K562 (cell line): Measurements from ENCODE around the gene SLC35B1. TPM values are rescaled to one million over a fixed set of nuclear protein-coding genes. Genes with fewer than 3 reads are reported as not detected.

Experiments used
- ATAC-seq: fragments of 200-7000 bp; cut with Tn5 transposase; 3 replicates; pipeline ENCODE4 v1.9.1; 2020; ENCODE audit warnings: moderate library complexity
- BruUV-seq: library from RNA; stranded (reverse); fragments of 400-500 nt; replicated peaks from 2 replicates; lab custom pipeline; 2021; lab: Mats Ljungman, UMichigan
- CTCF ChIA-PET: fragments of 300-600 bp; formaldehyde crosslinking; extraction: SDS; loops from one replicate; lab custom pipeline; 2021; ENCODE audit warnings: low intra/inter-chr PET ratio; lab: Yijun Ruan, JAX
- POLR2A ChIA-PET: fragments of 300-600, 350-650 bp; sonication (Branson Sonifier 250); formaldehyde crosslinking; extraction: SDS; loops from one replicate; lab custom pipeline; 2021; ENCODE audit warnings: antibody characterized with exemption, inconsistent platforms; lab: Yijun Ruan, JAX
- DNase-seq, 4 experiments: peaks; one replicate each; pipeline versions ENCODE4 v3.0.0 to v3.0.0-alpha.2; 2011 to 2018; ENCODE audit warnings: low spot score in 3 of 4, mixed read lengths in 3 of 4; ENCODE audit errors: extremely low read depth in 1 of 4
- FAIRE-seq: peaks from 2 replicates; lab custom pipeline; 2011; peaks lifted over from hg19 to GRCh38; lab: Jason Lieb, UNC
- H2AFZ ChIP-seq: 2 replicates; pipeline ENCODE4 v1.6.0; 2011; ENCODE audit warnings: low read depth, low read length, control low read depth, inconsistent platforms
- H3K27ac ChIP-seq: fragments of 200-600 bp; 3 replicates; pipeline ENCODE4 v1.8.0; 2011; ENCODE audit warnings: low read depth, mild to moderate bottlenecking, control low read depth, inconsistent platforms, low read length, moderate library complexity, mixed read lengths; ENCODE audit errors: extremely low read depth
- H3K27me3 ChIP-seq, 2 experiments: fragments of 300-600 bp in 1 of 2; 2 replicates in 1 of 2; 3 replicates in 1 of 2; pipeline versions ENCODE4 v1.6.0 to v1.8.0; 2011; ENCODE audit warnings: inconsistent platforms in 2 of 2, low read length in 2 of 2, mild to moderate bottlenecking in 1 of 2, mixed read lengths in 1 of 2, moderate library complexity in 1 of 2; ENCODE audit not compliant: control insufficient read depth in 2 of 2, insufficient read depth in 2 of 2
- H3K36me3 ChIP-seq: fragments of 300-600 bp; 3 replicates; pipeline ENCODE4 v1.8.0; 2011; ENCODE audit warnings: mild to moderate bottlenecking, low read length, inconsistent platforms; ENCODE audit not compliant: control insufficient read depth, insufficient read depth
- H3K4me1 ChIP-seq, 2 experiments: fragments of 200-600 bp in 1 of 2; replicated peaks in 1 of 2; 2 replicates in 1 of 2; 3 replicates in 1 of 2; pipeline versions ENCODE4 v1.5.1 to v1.8.0; 2011; ENCODE audit warnings: inconsistent platforms in 2 of 2, low read length in 2 of 2, mild to moderate bottlenecking in 1 of 2, mixed read lengths in 1 of 2, moderate library complexity in 1 of 2; ENCODE audit not compliant: control insufficient read depth in 2 of 2, insufficient read depth in 2 of 2
- H3K4me2 ChIP-seq: 2 replicates; pipeline ENCODE4 v1.6.1; 2011; ENCODE audit warnings: low read length, control low read depth, inconsistent platforms, mixed read lengths; ENCODE audit not compliant: insufficient read depth
- H3K4me3 ChIP-seq: fragments of 200-600 bp; sonication (generic), shearing (Covaris generic); 2 replicates; pipeline ENCODE4 v1.5.1; 2016; ENCODE audit warnings: control low read depth, inconsistent platforms
- H3K79me2 ChIP-seq: fragments of 200-600 bp; 3 replicates; pipeline ENCODE4 v1.8.0; 2011; ENCODE audit warnings: low read length, inconsistent platforms; ENCODE audit not compliant: control insufficient read depth, insufficient read depth
- H3K9ac ChIP-seq, 2 experiments: 2 replicates each; pipeline versions ENCODE4 v1.6.0 to v1.6.1; 2011; ENCODE audit warnings: low read depth in 2 of 2, low read length in 2 of 2, control low read depth in 1 of 2, inconsistent platforms in 1 of 2, mild to moderate bottlenecking in 1 of 2, mixed read lengths in 1 of 2; ENCODE audit not compliant: insufficient read depth in 1 of 2
- H3K9me1 ChIP-seq: one replicate; pipeline ENCODE4 v1.6.0; 2011; ENCODE audit warnings: inconsistent platforms, mild to moderate bottlenecking, low read length, moderate library complexity; ENCODE audit not compliant: control insufficient read depth, insufficient read depth
- H3K9me3 ChIP-seq: replicated peaks from 2 replicates; pipeline ENCODE4 v1.5.1; 2011; ENCODE audit warnings: low read depth, low read length, inconsistent platforms; ENCODE audit not compliant: control insufficient read depth, insufficient read depth
- H4K20me1 ChIP-seq: replicated peaks from 2 replicates; pipeline ENCODE4 v1.6.1; 2011; ENCODE audit warnings: low read length, inconsistent platforms, mixed read lengths; ENCODE audit not compliant: control insufficient read depth, insufficient read depth
- ELK3 ChIP-seq: fragments of 450-650 bp; formaldehyde crosslinking; IDR thresholded peaks from 2 replicates; pipeline ENCODE4 v1.4.0; 2020; ENCODE audit warnings: mild to moderate bottlenecking
- ESRRA ChIP-seq: fragments of 450-650 bp; IDR thresholded peaks from 2 replicates; pipeline ENCODE4 v1.6.1; 2014; ENCODE audit warnings: low read depth, mild to moderate bottlenecking, moderate library complexity, borderline replicate concordance
- GTF2A2 ChIP-seq: IDR thresholded peaks from 2 replicates; pipeline ENCODE4 v1.6.1; 2016; ENCODE audit warnings: mild to moderate bottlenecking, missing genetic modification characterization, missing compliant biosample characterization
- GTF2F1 ChIP-seq: IDR thresholded peaks from 2 replicates; pipeline ENCODE4 v1.6.1; 2011; ENCODE audit warnings: low read depth, low read length, improper control_type of control experiment
- MCM5 ChIP-seq: fragments of 450-650 bp; IDR thresholded peaks from 2 replicates; pipeline ENCODE4 v1.6.1; 2016; ENCODE audit warnings: low read depth
- MTA1 ChIP-seq: fragments of 450-650 bp; IDR thresholded peaks from 2 replicates; pipeline ENCODE4 v1.6.1; 2017; ENCODE audit warnings: borderline replicate concordance
- NR2C1 ChIP-seq, 2 experiments: fragments of 450-650 bp; IDR thresholded peaks; 2 replicates each; pipeline ENCODE4 v1.6.1; 2017; ENCODE audit warnings: mild to moderate bottlenecking in 2 of 2, antibody characterized with exemption in 1 of 2, inconsistent platforms in 1 of 2, missing compliant biosample characterization in 1 of 2, missing genetic modification characterization in 1 of 2
- RAD51 ChIP-seq: fragments of 450-650 bp; IDR thresholded peaks from 2 replicates; pipeline ENCODE4 v1.7.1; 2016; ENCODE audit warnings: low read depth, mild to moderate bottlenecking, borderline replicate concordance
- SAFB2 ChIP-seq: fragments of 200-400 bp; formaldehyde crosslinking; IDR thresholded peaks from 2 replicates; pipeline ENCODE4 v1.6.1; 2018; ENCODE audit warnings: borderline replicate concordance, low read length, low read depth, moderate library complexity; ENCODE audit not compliant: severe bottlenecking
- SMC3 ChIP-seq: conservative IDR thresholded peaks from 2 replicates; pipeline ENCODE4 v1.6.1; 2011; ENCODE audit warnings: low read depth, low read length, improper control_type of control experiment; ENCODE audit not compliant: insufficient read depth
- U2AF2 ChIP-seq: fragments of 200-400 bp; formaldehyde crosslinking; optimal IDR thresholded peaks from 2 replicates; pipeline ENCODE3; 2017; ENCODE audit warnings: low read depth, mild to moderate bottlenecking, low read length
- USF1 ChIP-seq: sonication (generic); formaldehyde crosslinking; IDR thresholded peaks from 2 replicates; pipeline ENCODE4 v1.9.0; 2022; ENCODE audit warnings: mild to moderate bottlenecking, missing genetic modification reagents
- ZNF175 ChIP-seq: fragments of 200-800 bp; sonication (Bioruptor generic); IDR thresholded peaks from 2 replicates; pipeline ENCODE4 v1.6.1; 2016; ENCODE audit warnings: low read depth, mild to moderate bottlenecking, missing genetic modification characterization, missing compliant biosample characterization
- ZNF766 ChIP-seq: fragments of 200-800 bp; sonication (Bioruptor generic); conservative IDR thresholded peaks from 2 replicates; pipeline ENCODE4 v1.6.1; 2016; ENCODE audit warnings: missing genetic modification characterization, missing compliant biosample characterization
- WGBS: fragments of 100-300 bp; shearing (Covaris generic); methylation state at CpG from one replicate; pipeline ENCODE4 v1.1.6; 2016; ENCODE audit warnings: low coverage, mixed read lengths; ENCODE audit not compliant: insufficient coverage; ENCODE audit errors: missing lambda C conversion rate; 5-methylcytosine and 5-hydroxymethylcytosine counted together
- in situ Hi-C: fragments of 300-500 bp; cut with MboI; formaldehyde crosslinking; loops from 4 replicates; pipeline ENCODE4 v1.15.0; 2018; ENCODE audit warnings: inconsistent platforms, mixed read lengths
- intact Hi-C: fragments of 100-400 bp; cut with micrococcal nuclease; formaldehyde crosslinking; loops from 2 replicates; pipeline ENCODE4 v1.14.2; 2022
- polyA plus RNA-seq, 8 experiments: library from polyadenylated mRNA; depleted of rRNA in 4 of 8; stranded (reverse) in 5 of 8; unstranded in 3 of 8; fragments of >200 nt; fragmentation: Nextera tagmentation in 2 of 8; fragmentation: Illumina TruSeq in 1 of 8; extraction: Ambion mirVana in 2 of 8; extraction: Trizol in 1 of 8; gene quantifications; 2 replicates each; pipeline versions ENCODE4 v1.2.1 to v1.2.3, GENCODE V29; 2011 to 2014; ENCODE audit warnings: inconsistent platforms in 1 of 8, missing spikeins in 1 of 8
- total RNA-seq, 7 experiments: library from RNA; depleted of rRNA in 6 of 7; stranded (reverse); fragments of >200 nt in 6 of 7; fragmentation: Illumina TruSeq in 2 of 7; extraction: Trizol in 2 of 7; gene quantifications; 2 replicates each; pipeline versions ENCODE4 v1.2.1 to v1.2.3, GENCODE V29; 2011 to 2021; ENCODE audit warnings: low replicate concordance in 1 of 7
- TF ChIP-seq, protein P1 (sequence below): fragments of 450-650 bp; formaldehyde crosslinking; IDR thresholded peaks from 2 replicates; pipeline ENCODE4 v1.4.0; 2020; ENCODE audit warnings: mild to moderate bottlenecking, mixed read lengths
- TF ChIP-seq, protein P2 (sequence below): sonication (generic); formaldehyde crosslinking; IDR thresholded peaks from 2 replicates; pipeline ENCODE4 v1.5.0; 2020; ENCODE audit warnings: missing genetic modification reagents

The SLC35B1 gene
- total and polyA plus RNA-seq, 9 of the 15 experiments (the other 6 are each of a cell fraction or from before 2014, with no cell fraction given): 51.4 to 87.9 (median 66.3) TPM

DNA sequence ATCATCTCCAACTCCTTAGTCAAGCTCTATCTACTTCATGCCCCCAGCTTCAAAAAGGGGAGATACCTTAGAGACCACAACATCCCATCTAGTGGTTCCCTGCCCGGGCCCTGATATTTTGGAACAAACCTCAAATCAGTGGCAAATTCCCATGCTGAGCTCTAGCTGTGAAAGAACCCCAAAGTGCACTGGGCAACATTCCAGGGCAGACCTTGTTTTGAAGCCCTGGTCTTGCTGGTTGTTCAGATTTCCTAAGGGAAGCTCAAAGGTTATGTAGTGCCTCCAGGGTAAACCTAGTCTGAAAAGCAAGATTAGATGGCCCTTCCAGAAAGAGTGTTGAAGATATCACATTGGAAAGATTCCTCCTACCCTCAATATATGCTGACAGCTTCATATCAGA, 39.9 kb upstream of the SLC35B1 start (continued):
- TF ChIP-seq ELK3: no peak
- TF ChIP-seq U2AF2: no peak

DNA sequence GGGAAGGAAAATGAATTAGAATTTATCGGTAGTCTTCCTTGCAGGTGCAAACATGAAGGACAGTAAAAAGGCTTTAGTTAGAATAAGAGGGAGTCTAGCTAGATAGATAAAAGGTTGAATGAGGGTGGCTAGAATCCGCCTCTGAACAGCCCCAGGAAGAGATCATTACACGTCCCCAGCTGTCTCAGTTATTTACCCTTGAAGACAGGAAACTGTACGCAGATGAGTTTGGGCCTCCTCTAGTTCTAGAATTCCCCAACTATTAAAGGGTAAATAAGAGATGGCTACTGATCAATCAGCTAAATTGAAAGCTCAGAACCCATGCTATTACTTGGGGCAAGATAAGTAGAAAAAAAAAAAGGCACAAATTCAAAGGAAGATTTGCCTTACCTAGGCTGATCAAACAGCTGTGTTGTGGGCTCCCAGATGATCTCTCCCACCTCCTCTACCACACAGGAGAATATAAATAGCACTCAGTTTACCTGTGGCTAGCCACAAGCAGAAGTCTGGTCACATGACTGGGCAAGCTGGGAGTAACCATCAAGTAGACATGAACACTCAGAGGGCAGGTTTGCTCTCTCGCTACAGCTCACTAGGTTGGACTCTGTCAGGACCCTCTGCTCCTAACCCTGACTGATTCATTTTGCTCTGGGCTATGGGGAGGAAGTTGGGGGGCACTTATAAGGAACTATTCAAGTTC, 39.2 kb upstream of the SLC35B1 start:
- TSS peak; percentile 3 for BruUV-seq
- no peak for FAIRE-seq
- peak overlapping the region; percentile 12; the same call in 2 of the 3 replicates for H3K27ac ChIP-seq
- TF ChIP-seq USF1: peak; percentile 56
- TF ChIP-seq SMC3: no peak
- TF ChIP-seq MCM5: no peak
- TF ChIP-seq MTA1: no peak
- no peak for TF ChIP-seq ESRRA
- no peak for TF ChIP-seq ZNF175 (CRISPR knock-in tag)
- no peak for TF ChIP-seq GTF2A2
- TF ChIP-seq RAD51: peak; percentile 50; the same call in 1 of the 2 replicates
- TF ChIP-seq SAFB2: no peak
- no peak for TF ChIP-seq GTF2F1
- TF ChIP-seq, protein P1, sequence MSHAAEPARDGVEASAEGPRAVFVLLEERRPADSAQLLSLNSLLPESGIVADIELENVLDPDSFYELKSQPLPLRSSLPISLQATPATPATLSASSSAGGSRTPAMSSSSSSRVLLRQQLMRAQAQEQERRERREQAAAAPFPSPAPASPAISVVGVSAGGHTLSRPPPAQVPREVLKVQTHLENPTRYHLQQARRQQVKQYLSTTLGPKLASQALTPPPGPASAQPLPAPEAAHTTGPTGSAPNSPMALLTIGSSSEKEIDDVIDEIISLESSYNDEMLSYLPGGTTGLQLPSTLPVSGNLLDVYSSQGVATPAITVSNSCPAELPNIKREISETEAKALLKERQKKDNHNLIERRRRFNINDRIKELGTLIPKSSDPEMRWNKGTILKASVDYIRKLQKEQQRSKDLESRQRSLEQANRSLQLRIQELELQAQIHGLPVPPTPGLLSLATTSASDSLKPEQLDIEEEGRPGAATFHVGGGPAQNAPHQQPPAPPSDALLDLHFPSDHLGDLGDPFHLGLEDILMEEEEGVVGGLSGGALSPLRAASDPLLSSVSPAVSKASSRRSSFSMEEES (CRISPR knock-in tag): peak; percentile 77
- 0 out of 2 replicates have a peak, but pooled peaks have one; percentile 35 for TF ChIP-seq ZNF766 (CRISPR knock-in tag)
- TF ChIP-seq, protein P2, sequence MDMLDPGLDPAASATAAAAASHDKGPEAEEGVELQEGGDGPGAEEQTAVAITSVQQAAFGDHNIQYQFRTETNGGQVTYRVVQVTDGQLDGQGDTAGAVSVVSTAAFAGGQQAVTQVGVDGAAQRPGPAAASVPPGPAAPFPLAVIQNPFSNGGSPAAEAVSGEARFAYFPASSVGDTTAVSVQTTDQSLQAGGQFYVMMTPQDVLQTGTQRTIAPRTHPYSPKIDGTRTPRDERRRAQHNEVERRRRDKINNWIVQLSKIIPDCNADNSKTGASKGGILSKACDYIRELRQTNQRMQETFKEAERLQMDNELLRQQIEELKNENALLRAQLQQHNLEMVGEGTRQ (CRISPR knock-in tag): peak; percentile 54; the same call in 1 of the 2 replicates
- TF ChIP-seq NR2C1 (IDR thresholded peaks at IDR 0.05): no peak
- TF ChIP-seq NR2C1 (tag; IDR thresholded peaks at IDR 0.05): no peak

More for the DNA sequence above, 39.2 kb upstream of the SLC35B1 start:
- DNase-seq (no peak), ATAC-seq (peak; percentile 40)
- no peak overlapping the region for H2AFZ ChIP-seq
- no peaks in the 10 kb centered on the region for H3K9me3 ChIP-seq
- 56% methylated on average over 5 of the region's 5 CpGs for WGBS
- peaks cover 3% of the 10 kb centered on the region for H3K9me1 ChIP-seq
- peaks cover 76% of the 10 kb centered on the region for H3K36me3 ChIP-seq
- no peak overlapping the region; a peak in 1 of 4 replicates for H3K9ac ChIP-seq
- in situ Hi-C loops (no loop called here), intact Hi-C loops (no loop called here)
- ChIA-PET CTCF (no interaction called here), POLR2A (interaction anchor here (0.6 to 2.4 kb wide), 9 partner anchors 9 to 219 kb away, joined by 3 to 13 read pairs (median 3); partner anchors contain the start of genes FAM117A and KAT7)
- peaks cover 13 to 57% of the 10 kb centered on the region in 2 experiments for H3K4me1 ChIP-seq
- H4K20me1 ChIP-seq: peaks cover 20% of the 10 kb centered on the region
- no peaks in the 10 kb centered on the region for H3K27me3 ChIP-seq
- H3K4me3 ChIP-seq: no peak overlapping the region
- H3K4me2 ChIP-seq: no peak overlapping the region
- H3K79me2 ChIP-seq: peaks cover 85% of the 10 kb centered on the region
